ENCODE data around the gene SNRNP70.

DNA sequence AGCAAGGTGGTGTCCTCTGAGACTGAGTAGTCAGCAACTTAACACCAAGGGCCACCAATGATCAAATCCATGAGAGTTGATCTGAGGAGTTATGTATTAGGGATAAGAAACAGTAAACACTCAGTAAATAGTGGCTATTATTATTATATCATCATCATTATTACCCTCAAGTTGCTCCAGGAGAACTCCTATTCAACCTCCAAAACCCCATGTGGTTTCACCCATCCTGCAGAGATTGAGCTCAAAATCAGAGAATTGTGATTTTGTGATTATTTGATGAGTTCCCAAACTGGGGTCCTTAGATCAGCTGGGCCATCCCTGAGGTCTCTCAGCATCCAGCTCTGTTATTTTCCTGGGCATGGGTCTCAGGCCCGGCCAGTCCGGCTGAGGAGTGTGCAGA lies 24.3 kb upstream of the SNRNP70 start:
- no peak for TF ChIP-seq POLR2AphosphoS5 (IDR thresholded peaks at IDR 0.05; ENCODE audit: borderline replicate concordance, low read depth, low read length)
- TF ChIP-seq EZH2 (IDR thresholded peaks at IDR 0.05): no peak
